NCI-H187 (cell line): ENCODE data around the gene SLC25A38.
"Not testable (repeated sequence)": the region's sequence is repeated elsewhere in the genome, so short reads cannot be mapped to it uniquely, and the experiment has no call there.

ENCODE experiments used
- DNase-seq, 2 experiments: peaks; one replicate each; lab custom pipeline; 2025; lab: John Stamatoyannopoulos, UW

The SLC25A38 gene

GRCh38 chr3:39407773-39408492 lies 24.8 kb downstream of the SLC25A38 start:
- DNase-seq, result no peak

- DNase-seq, result no peak
Observed at GRCh38 chr3:39408493-39409372, 25.6 kb downstream of the SLC25A38 start.

- no peak for DNase-seq
Observed at GRCh38 chr3:39409514-39410136, 26.5 kb downstream of the SLC25A38 start.

- DNase-seq, result no peak
Observed at GRCh38 chr3:39410893-39411292, 27.7 kb downstream of the SLC25A38 start.

- DNase-seq, result no peak
Observed at GRCh38 chr3:39412668-39413260, 29.6 kb downstream of the SLC25A38 start.

- no peak for DNase-seq
Observed at GRCh38 chr3:39413691-39414420, 30.7 kb downstream of the SLC25A38 start.

- DNase-seq, result no peak
Observed at GRCh38 chr3:39414421-39414907, 31.3 kb downstream of the SLC25A38 start.

GRCh38 chr3:39415302-39415701 lies 32.1 kb downstream of the SLC25A38 start:
- DNase-seq, result not testable (repeated sequence)

GRCh38 chr3:39415983-39416382 lies 32.8 kb downstream of the SLC25A38 start:
- no peak for DNase-seq

- not testable (repeated sequence) for DNase-seq
Observed at GRCh38 chr3:39416998-39417397, 33.8 kb downstream of the SLC25A38 start.

- DNase-seq, result not testable (repeated sequence)
Observed at GRCh38 chr3:39418556-39419225, 35.5 kb downstream of the SLC25A38 start.

- no peak for DNase-seq
Observed at GRCh38 chr3:39419742-39420315, 36.7 kb downstream of the SLC25A38 start.

GRCh38 chr3:39420543-39420942 lies 37.4 kb downstream of the SLC25A38 start:
- DNase-seq, result no peak

- no peak for DNase-seq
Observed at GRCh38 chr3:39423436-39423970, 40.3 kb downstream of the SLC25A38 start.

GRCh38 chr3:39426312-39426711 lies 43.1 kb downstream of the SLC25A38 start:
- no peak for DNase-seq

GRCh38 chr3:39427506-39427905 lies 44.3 kb downstream of the SLC25A38 start:
- DNase-seq, result no peak

GRCh38 chr3:39428745-39429201 lies 45.6 kb downstream of the SLC25A38 start:
- no peak for DNase-seq

- DNase-seq, result no peak
Observed at GRCh38 chr3:39429466-39429865, 46.3 kb downstream of the SLC25A38 start.

GRCh38 chr3:39432342-39432741 lies 49.2 kb downstream of the SLC25A38 start:
- DNase-seq, result no peak

GRCh38 chr3:39433642-39434041 lies 50.5 kb downstream of the SLC25A38 start:
- DNase-seq, result no peak
